GM19455 (cell line): ENCODE data around the gene TBC1D9B.

Experiments used
- ATAC-seq: cut with Tn5 transposase; IDR thresholded peaks from one replicate; pipeline ENCODE4 v1.9.1; 2021; ENCODE audit not compliant: unreplicated experiment

TBC1D9B gene

DNA sequence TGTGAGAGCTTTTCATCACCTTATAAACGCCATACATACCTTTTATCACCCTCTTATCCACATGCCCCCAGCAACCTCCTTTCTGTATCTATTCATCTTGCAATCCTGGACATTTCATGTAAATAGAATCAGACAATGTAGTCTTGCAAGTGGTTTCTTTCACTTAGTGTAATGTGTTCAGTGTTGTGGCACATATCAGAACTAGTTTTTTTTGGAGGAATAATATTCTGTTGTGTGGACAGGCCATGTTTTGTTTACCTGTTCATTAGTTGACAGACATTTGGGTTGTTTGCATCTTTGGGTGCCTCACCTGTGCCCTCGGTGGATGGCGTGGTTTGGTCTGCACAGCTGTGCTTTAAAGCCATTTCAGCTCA, 85.7 kb downstream of the TBC1D9B start:
- ATAC-seq = no peak

DNA sequence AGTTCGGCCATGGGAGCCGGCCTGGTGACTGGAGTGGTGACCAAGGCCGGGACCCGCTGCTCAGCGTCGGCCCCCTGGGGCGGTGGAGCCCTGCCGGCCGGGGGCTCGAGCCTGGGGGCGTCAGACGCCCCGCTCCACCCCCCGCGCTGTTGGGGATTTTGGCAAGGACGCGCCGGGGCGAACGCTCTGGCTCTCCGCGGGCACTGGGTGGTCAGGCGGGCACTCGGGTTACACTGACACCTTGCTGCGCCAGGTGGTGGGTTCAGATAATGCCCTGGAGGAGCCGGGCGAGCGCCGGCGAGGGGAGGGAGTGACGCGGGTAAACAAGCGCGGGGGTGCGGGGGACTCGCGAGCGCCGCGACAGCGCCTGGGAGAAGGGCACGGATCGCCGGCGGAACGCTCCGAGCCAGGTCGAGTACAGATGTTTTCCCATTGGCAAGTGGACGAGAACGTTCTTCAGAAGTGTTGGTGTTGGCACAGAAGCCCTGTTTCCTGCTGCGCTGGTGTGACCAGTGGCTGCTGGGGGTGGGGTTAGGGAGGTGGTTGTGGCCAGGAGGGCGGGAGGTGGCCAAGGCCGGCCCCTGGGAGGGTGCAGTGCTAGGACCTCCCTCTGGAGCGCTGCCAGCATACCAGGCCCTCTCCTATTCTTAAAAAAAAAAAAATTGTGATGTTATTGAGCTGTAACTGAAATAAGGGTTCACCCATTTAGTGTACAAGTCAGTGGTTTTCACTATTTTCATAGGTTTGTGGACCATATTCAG, 86.2 kb downstream of the TBC1D9B start:
- ATAC-seq = peak; percentile 49

DNA sequence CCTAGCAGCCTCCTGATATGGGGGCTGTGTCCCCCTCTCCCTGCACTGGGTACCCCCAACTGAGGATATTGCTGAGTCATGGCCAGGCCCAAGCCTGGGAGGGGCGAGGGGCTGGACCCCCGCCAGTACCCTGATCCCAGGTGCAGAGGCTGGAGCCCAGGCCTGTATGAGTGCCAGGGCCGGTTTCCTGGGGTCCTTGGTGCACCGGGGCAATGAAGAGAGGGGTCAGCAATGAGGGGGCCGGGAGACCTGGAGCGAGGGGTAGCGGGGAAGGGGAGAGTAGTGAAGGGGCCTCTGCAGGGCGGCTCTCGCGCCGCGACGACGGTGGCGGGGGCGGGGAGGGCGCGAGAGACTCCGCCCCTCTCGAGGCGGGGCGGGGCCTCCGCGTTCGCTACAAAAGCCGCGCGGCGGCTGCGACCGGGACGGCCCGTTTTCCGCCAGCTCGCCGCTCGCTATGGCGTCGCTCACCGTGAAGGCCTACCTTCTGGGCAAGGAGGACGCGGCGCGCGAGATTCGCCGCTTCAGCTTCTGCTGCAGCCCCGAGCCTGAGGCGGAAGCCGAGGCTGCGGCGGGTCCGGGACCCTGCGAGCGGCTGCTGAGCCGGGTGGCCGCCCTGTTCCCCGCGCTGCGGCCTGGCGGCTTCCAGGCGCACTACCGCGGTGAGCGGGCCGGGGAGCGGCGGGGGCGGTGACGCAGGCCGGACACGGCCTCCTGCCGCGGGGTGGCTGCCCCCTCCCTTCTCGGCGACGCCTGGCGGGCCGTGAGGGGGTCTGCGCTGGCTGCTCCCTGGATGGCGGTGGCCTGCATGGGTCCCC, 87.0 kb downstream of the TBC1D9B start, which contains the start of gene SQSTM1:
SQSTM1 (plus strand) TSS at position 423 of the 815 bp plus-strand sequence; CDS start at position 455, 32 bp downstream.
- peak; percentile 38 for ATAC-seq

DNA sequence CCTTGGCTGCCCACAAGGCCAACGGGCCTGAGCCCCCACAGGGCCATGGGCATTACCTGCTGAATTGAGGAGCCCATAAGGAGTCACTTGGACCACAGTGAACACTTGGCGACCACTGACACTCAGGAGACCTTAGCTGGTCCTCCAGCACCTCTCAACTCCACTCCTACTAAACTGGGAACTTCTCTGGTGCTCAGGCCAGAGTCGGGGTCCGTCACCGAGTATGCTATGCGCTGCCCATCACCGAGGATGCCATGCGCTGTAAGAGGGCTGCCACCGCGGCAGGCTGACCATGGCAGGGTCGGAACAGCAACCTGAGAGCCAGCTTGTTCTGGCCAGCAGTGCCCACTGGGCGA, 87.6 kb downstream of the TBC1D9B start:
- no peak for ATAC-seq

DNA sequence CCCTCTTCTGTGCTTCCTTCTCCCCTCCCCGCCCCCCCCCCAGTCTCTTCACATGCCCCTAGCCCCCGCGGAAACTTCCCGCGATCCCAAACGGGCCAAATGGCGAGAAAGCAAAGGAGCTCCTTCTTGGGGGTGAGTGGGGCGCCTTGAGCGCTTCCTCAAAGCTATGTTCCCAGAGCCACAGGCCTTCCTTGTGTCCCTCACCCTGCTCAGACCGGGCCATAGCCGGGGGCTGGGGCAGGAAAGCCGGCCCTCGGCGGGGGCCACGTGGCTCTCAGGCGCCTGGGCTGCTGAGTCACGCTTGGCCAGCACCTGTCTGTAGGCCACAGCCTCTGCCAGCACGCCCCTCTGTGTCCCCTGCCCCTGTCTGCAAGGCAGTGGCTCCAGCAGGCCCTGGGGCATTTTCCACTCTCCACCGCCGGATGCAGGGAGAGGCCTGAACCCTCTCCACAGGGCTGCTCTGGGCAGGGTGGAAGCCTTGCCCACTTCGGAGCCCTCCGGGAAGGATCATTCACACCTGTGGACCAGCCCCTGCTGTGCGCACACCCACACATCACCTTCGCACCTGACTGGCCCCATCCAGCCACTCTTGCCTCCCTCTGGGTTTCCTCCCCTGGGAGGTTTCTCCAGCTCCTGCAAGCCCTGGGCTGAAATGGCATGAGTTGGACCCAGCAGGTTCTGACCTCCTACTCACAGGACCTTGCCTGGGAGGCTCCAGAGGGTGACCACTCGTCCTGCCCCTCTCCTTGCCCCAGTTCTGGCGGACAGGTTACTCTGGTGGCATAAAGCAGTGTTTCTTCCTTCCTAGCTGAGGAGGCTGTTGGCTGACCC, 88.2 kb downstream of the TBC1D9B start:
- no peak for ATAC-seq

DNA sequence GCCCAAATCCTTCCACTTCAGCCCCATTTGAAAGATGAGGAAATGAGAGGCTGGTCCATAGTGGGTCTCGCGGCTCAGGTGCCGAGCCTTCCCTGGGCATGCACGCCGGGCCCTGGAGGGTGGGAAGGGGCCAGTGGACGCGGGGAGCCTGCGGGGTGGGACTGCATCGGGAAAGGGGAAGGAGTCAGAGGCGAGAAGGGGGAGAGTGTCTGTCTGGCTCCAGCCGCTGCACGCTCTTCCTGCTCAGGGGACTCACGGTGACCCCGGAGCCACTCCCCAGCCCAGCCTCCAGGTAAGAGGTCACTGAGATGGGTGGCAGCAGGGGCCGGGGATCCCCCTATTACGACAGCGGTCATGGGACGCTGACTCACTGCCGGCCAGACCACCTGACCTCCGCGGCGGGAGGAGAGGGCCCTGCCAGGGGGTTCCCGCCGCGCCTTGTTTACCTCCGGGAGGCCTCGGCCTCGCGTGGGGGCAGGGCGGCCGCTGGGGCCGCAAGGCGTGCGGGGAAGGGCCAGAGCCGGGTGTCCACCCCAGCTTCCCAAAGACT, 88.9 kb downstream of the TBC1D9B start:
- peak; percentile 51 for ATAC-seq

DNA sequence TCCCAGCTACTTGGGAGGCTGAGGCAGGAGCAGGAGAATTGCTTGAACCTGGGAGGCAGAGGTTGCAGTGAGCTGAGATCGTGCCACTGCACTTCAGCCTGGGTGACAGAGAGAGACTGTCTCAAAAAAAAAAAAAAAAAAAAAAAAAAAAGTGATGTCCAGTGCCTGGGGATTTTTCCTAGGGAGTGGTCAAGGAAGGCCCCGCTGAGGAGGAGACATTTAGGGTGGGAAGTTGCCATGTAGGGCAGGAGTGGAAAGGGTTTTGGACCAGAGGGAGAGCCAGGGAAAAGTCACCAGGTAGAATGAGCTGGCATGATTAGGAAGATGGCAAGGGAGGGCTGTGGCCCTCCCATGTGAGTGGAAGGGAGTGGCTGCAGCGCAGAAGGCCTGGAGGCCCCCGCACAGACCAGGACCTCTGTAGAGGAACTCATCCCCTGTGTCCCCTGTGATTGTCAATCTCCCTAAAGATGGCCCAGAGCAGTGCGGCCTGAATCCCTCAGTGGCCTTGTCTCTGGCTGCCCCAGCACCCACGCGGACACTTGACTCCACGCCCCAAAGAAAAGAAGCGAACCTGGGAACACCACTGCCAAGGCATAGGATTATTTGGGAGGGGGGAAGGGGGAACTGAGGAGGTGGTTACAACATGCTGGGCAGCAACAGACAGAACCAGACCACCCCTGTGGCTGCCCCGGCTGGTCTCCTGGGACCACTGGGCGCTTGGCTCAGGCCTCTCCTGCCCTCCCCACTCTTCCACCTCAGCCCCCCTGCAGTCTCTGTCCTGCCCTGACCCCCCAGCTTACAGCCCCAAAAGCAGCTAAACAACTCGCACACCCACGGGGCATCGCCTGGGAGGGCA, 89.6 kb downstream of the TBC1D9B start:
- ATAC-seq = no peak

DNA sequence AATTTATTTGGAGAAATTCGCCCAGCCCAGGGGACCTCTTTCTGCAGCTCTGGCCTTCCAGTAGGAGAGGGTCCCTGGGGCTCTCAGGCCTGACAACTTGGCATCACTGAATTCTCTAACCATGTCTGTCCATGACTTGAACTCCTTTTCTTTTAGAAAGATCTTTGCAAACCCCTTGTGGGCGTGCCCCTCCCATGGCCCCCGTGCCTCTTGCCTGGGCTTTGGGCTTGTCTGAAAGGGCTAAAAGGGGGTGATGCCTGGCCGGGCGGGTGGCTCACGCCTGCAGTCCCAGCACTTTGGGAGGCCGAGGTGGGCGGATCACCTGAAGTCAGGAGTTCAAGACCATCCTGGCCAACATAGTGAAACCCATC, 90.2 kb downstream of the TBC1D9B start:
- no peak for ATAC-seq

DNA sequence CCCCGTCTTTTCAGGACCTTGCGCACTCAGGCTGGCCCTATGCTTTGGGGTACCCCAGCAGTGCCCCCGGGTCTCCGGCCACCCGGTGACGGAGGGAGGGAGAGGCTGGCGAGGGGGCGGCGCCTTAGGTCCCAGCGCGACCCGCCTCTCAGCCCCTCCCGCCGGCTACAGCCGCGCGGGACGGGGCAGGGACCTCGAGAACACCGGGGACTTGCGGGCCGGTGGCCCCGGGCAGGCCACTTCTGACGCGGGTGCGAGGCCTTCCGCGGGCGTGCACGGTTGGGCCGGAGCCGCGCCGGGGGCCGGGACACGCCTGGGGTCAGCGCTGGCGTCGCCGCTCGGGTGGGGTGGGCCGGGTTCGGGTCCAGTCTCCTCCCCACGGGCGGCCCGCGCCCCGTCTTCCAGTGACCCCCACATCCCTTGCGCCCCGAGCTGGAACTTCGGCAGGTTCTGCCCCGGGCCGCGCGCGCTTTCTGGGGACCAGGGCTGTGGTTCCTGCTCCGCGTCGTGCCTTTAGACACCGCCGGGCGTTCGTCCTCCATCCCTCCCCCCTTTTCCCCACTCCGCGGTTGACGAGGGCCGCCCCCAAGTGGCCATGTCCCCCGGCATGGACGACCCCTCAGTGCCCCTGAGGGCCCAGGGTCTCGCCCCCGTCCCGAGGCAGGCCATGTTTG, 90.8 kb downstream of the TBC1D9B start:
- ATAC-seq = no peak

DNA sequence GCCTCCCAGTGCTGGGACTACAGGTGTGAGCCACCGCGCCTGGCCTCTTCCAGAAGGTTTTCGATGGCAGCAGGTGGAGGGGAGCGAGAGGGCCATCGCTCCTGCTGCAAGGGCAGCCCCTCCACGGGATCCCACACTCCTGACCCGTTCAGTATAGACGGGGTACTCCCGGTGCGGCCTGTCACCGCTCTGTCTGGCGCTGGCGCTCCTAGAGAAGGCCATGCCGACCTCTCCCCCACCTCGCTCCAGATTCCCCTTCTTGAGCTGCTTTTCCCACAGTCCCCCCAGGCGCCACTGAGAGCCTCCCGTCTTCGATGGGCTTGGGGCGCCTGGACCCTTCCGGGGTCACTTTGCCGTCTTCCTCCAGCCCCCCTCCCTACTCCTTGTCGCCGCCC, 91.3 kb downstream of the TBC1D9B start:
- no peak for ATAC-seq

DNA sequence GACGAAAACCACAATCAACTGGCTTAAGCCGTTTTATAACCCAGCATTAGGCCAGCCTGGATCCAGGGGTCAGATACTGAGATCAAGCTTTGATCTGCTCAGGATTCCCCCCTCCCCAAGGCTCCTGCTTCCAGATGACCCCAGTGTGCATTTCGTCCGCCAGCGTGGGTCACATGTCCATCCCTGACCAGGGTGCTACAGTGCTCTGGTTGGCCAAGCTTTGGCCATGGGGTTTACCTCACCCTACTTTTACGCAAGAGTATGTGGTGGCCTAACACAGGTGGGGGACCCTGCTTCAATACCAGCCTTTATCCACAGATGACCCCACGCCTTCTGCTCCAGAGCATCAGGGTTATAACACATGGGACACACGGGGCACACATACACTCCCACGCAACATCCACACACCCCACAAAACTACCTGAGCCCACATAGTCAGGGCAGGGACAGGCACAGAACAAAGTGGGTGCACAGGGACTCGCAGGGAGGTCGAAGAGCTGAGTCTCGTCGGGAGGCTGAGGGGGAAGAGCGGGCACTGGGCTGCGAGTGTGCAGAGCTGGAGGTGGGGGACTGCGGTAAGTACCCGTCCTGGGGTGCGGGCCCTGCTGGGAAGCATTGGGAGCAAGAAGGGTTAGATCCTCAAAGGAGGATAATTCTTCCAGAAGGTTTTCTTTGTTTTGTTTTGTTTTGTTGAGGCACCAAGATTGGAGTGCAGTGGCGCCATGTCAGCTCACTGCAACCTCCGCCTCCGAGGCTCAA, 92.0 kb downstream of the TBC1D9B start:
- no peak for ATAC-seq

DNA sequence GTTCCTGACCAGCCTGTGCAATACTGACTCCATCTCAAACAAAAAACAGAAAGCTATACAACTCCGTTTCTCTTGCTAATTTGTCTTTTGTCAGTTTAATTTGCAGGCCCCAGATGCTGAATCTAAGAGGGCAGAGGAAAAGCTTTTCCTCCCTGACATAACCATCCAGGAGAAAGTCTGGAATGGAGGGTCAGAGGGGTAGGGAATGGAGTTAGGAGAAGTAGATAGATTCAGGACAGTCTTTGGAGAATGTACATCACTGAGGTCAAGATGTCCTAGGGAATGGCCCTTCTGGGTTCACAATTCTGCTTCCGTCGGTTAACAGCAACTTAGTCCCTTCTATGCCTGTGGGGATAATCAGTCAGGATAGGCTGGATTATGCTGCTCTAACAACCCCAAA, 93.6 kb downstream of the TBC1D9B start:
- no peak for ATAC-seq

DNA sequence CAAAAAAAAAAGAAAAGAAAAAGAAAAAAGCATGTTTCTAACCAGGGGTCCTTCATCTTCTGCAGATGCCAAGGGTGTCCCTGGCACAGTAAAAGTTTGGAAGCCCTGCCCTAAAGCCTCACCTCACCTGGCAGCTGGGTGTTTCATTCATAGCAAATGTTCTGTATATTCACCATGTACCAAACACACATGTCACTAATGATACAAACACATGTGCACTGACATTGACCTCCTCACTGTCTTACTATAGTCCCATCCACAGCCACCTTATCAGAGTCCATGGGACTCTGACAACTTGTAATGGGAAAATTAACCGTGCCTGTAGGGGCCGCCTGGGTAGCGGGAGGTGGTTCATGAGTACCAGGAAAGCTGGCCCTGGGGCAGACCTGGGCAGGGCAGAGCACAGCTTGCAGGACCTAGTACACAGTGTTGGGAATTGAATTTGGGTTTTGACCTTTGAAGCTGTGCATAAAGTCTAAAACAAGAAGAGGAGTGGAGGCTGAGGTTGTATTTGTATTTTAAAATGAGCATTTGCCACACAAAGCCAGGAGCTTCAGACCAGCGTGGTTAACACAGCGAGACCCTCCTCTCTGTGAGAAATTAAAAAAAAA, 94.6 kb downstream of the TBC1D9B start:
- no peak for ATAC-seq

DNA sequence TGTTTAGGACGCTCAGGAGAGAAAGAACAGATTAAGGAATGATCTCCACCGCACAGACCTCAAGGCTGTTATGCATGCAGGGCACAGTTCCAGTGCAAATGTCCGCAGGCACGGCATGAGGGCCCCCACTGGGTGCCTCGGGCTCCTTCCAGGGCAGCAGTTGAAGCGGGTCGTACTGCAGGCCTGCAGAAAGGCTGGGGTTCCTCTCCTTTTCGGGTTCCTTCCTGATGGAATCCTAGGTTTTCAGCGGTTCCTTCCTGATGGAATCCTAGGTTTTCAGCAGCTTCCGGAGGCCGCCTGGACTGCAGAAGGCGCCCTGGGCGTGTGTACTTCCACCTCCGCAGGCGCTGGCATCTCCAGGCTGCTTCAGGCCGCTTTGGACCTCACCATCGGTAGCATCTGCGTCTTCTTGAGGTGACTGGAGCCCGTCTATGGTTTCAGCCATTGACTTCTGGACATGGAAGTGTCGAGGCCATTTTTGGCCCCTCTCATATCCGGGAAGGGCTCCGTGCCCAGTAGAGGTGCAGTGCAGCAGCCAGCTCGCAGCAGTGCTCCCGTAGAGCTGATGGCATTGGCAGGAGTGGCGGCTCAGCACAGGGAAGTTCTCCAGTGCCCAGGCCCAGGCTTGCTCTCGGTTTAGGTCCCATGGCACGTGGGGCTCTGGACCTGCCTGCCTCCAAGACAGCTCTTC, 95.4 kb downstream of the TBC1D9B start:
- ATAC-seq = no peak
